PFSK-1 (cell line): Measurements from ENCODE around the gene NAXD.

Experiments used
- FOXP2 ChIP-seq: optimal IDR thresholded peaks from 2 replicates; pipeline ENCODE3; 2011; ENCODE audit warnings: borderline replicate concordance, control low read depth, inconsistent platforms; ENCODE audit not compliant: insufficient read depth; ENCODE audit errors: extremely low read length, extremely low read depth
- POLR2AphosphoS5 ChIP-seq: IDR thresholded peaks from 2 replicates; pipeline ENCODE4 v1.6.1; 2012; ENCODE audit warnings: low read depth, mild to moderate bottlenecking, control low read depth, low read length, moderate library complexity
- REST ChIP-seq, 2 experiments: IDR thresholded peaks; 2 replicates each; pipeline versions ENCODE4 v1.6.1 to v1.8.0; 2011 to 2012; ENCODE audit warnings: low read depth in 2 of 2, low read length in 2 of 2, control low read depth in 1 of 2, inconsistent platforms in 1 of 2, mild to moderate bottlenecking in 1 of 2, moderate library complexity in 1 of 2; ENCODE audit not compliant: insufficient read depth in 1 of 2
- SIN3A ChIP-seq: IDR thresholded peaks from 2 replicates; pipeline ENCODE4 v1.6.1; 2012; ENCODE audit warnings: mild to moderate bottlenecking, low read length, moderate library complexity, borderline replicate concordance; ENCODE audit not compliant: insufficient read depth
- TAF1 ChIP-seq: IDR thresholded peaks from 2 replicates; pipeline ENCODE4 v1.6.1; 2012; ENCODE audit warnings: low read length, control low read depth, borderline replicate concordance; ENCODE audit not compliant: insufficient read depth

Gene NAXD

GRCh38 chr13:110684388-110685056 lies 69.2 kb downstream of the NAXD start:
- no peak for TF ChIP-seq TAF1
- no peak for TF ChIP-seq POLR2AphosphoS5
- no peak for TF ChIP-seq REST (IDR thresholded peaks at IDR 0.05; ENCODE audit: insufficient read depth in 1 of 2, low read depth in 2 of 2, low read length in 2 of 2)
- no peak for TF ChIP-seq SIN3A
- no peak for TF ChIP-seq FOXP2

- no peak for TF ChIP-seq POLR2AphosphoS5
These were observed 70.1 kb downstream of the NAXD start for GRCh38 chr13:110685305-110686020.

- TF ChIP-seq POLR2AphosphoS5 (no peak), SIN3A (no peak), TAF1 (no peak), FOXP2 (no peak), REST (IDR thresholded peaks at IDR 0.05; ENCODE audit: insufficient read depth in 1 of 2, low read depth in 2 of 2, low read length in 2 of 2) (no peak)
These were observed 72.4 kb downstream of the NAXD start for GRCh38 chr13:110687736-110688135.

GRCh38 chr13:110689041-110689440 lies 73.7 kb downstream of the NAXD start:
- TF ChIP-seq FOXP2 = no peak
- no peak for TF ChIP-seq POLR2AphosphoS5
- no peak for TF ChIP-seq REST (IDR thresholded peaks at IDR 0.05; ENCODE audit: insufficient read depth in 1 of 2, low read depth in 2 of 2, low read length in 2 of 2)
- TF ChIP-seq SIN3A = no peak
- no peak for TF ChIP-seq TAF1
